HG02840 (cell line): Measurements from ENCODE around the gene DUSP22.
A peak's percentile ranks its signal among the peaks of the same experiment; 100 is the strongest.

Experiments
- ATAC-seq: cut with Tn5 transposase; IDR thresholded peaks from one replicate; pipeline ENCODE4 v1.9.1; 2021; ENCODE audit warnings: mild to moderate bottlenecking, moderate library complexity, moderate number of reproducible peaks; ENCODE audit not compliant: unreplicated experiment, low FRiP score

The DUSP22 gene

GRCh38 chr6:307065-307814, 15.0 kb downstream of the DUSP22 start:
- ATAC-seq, result no peak

- ATAC-seq, result no peak
These were observed 15.6 kb downstream of the DUSP22 start for GRCh38 chr6:307874-308273.

GRCh38 chr6:308307-308706, 16.0 kb downstream of the DUSP22 start:
- no peak for ATAC-seq

GRCh38 chr6:308768-309167, 16.5 kb downstream of the DUSP22 start:
- no peak for ATAC-seq

- no peak for ATAC-seq
These were observed 17.7 kb downstream of the DUSP22 start for GRCh38 chr6:309947-310346.

GRCh38 chr6:310671-311070, 18.4 kb downstream of the DUSP22 start:
- no peak for ATAC-seq

GRCh38 chr6:311679-312220, 19.5 kb downstream of the DUSP22 start:
- ATAC-seq, result no peak

- ATAC-seq, result no peak
These were observed 20.8 kb downstream of the DUSP22 start for GRCh38 chr6:313087-313486.

- ATAC-seq, result no peak
These were observed 21.6 kb downstream of the DUSP22 start for GRCh38 chr6:313917-314316.

- no peak for ATAC-seq
These were observed 22.1 kb downstream of the DUSP22 start for GRCh38 chr6:314377-314776.

GRCh38 chr6:315226-315625, 22.9 kb downstream of the DUSP22 start:
- no peak for ATAC-seq

GRCh38 chr6:315921-316752, 23.9 kb downstream of the DUSP22 start:
- no peak for ATAC-seq

GRCh38 chr6:316753-317038, 24.4 kb downstream of the DUSP22 start:
- ATAC-seq, result no peak

- no peak for ATAC-seq
These were observed 24.8 kb downstream of the DUSP22 start for GRCh38 chr6:317060-317447.

GRCh38 chr6:317448-318144, 25.3 kb downstream of the DUSP22 start:
- no peak for ATAC-seq

GRCh38 chr6:318243-318890, 26.1 kb downstream of the DUSP22 start:
- ATAC-seq, result no peak

GRCh38 chr6:319177-320131, 27.2 kb downstream of the DUSP22 start:
- ATAC-seq, result peak; percentile 39

- no peak for ATAC-seq
These were observed 28.3 kb downstream of the DUSP22 start for GRCh38 chr6:320351-321157.

- ATAC-seq, result no peak
These were observed 28.8 kb downstream of the DUSP22 start for GRCh38 chr6:321158-321438.
